ENCODE results near the gene C2CD3. TPM values are rescaled to one million over a fixed set of nuclear protein-coding genes. Genes with fewer than 3 reads are reported as not detected.
A peak's percentile ranks its signal among the peaks of the same experiment; 100 is the strongest.

The C2CD3 gene
- total and polyA plus RNA-seq, 9 of the 15 experiments (the other 6 are each of a cell fraction or from before 2014, with no cell fraction given), result 4.4 to 20.2 (median 15.4) TPM

DNA sequence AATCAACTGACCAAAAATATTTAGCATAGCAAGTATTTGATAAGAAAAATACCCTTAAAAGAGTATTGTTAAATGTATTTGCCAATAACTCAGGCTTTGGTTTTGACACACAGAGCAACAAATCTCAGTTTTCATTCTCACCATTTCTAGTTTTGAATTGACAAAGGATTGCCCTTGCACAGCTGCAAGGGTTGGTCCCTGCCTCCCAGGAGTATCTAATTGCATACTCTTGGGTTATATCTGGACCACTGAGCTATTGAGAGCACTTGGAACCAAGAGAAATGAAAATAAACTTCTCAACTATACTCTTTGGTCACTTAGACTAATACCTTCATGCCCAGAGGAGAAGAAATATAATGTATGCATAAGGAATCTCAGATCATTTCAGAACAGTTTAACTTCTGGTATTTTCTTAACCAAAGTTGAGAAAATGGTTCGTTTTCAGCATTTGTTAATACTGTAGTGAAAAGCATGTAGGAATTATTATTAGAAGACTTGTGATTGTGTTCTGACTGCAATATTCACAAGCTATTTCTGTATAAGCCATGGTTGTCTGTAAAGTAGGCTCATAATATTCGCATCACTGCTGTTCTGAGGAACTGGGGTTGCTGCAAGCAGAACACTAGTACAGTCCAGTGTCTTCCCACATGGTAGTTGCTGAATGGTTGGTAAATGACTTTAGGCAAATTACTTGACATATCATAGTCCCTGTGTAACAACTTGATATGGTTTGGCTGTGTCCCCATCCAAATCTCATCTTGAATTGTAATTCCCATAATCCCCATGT, 7.9 kb downstream of the C2CD3 start:
- in situ Hi-C loops (cut with MboI), result no loop called here
- Histone ChIP-seq H3K27ac (ENCODE audit: extremely low read depth, low read depth, low read length) (no peak overlapping the region), H3K27me3 (ENCODE audit: control insufficient read depth in 2 of 2, insufficient read depth in 2 of 2, low read length in 2 of 2) (no peaks in the 10 kb centered on the region), H3K36me3 (ENCODE audit: control insufficient read depth, insufficient read depth, low read length) (peaks cover 57% of the 10 kb centered on the region), H3K4me3 (no peak overlapping the region), H4K20me1 (replicated peaks; ENCODE audit: control insufficient read depth, insufficient read depth, low read length) (no peaks in the 10 kb centered on the region), H3K9me1 (ENCODE audit: control insufficient read depth, insufficient read depth, low read length) (no peaks in the 10 kb centered on the region), H3K4me1 (replicated peaks in 1 of 2; ENCODE audit: control insufficient read depth in 2 of 2, insufficient read depth in 2 of 2, low read length in 2 of 2) (peaks cover 0 to 5% of the 10 kb centered on the region in 2 experiments; a peak in 2 of 5 replicates), H3K4me2 (ENCODE audit: insufficient read depth, low read length) (no peak overlapping the region), H3K9me3 (replicated peaks; ENCODE audit: control insufficient read depth, insufficient read depth, low read depth, low read length) (no peaks in the 10 kb centered on the region), H3K9ac (ENCODE audit: insufficient read depth in 1 of 2, low read depth in 2 of 2, low read length in 2 of 2) (no peak overlapping the region), H2AFZ (ENCODE audit: low read depth, low read length) (no peak overlapping the region), H3K79me2 (ENCODE audit: control insufficient read depth, insufficient read depth, low read length) (no peaks in the 10 kb centered on the region)
- WGBS (ENCODE audit: insufficient coverage, low coverage, missing lambda C conversion rate), result 66% methylated on average over 2 of the region's 2 CpGs
- ChIA-PET POLR2A (interaction anchor here (1.2 to 1.3 kb wide), 2 partner anchors 8 to 19 kb away, joined by 3 to 5 read pairs; partner anchors contain the start of genes C2CD3 and PPME1), CTCF (ENCODE audit: low intra/inter-chr PET ratio) (no interaction called here)
- intact Hi-C loops (cut with micrococcal nuclease), result no loop called here
- ATAC-seq, result peak; percentile 23; the same call in 1 of the 3 replicates
- TF ChIP-seq NFE2L1 (tag; IDR thresholded peaks at IDR 0.05; ENCODE audit: borderline replicate concordance, low read depth), result no peak
- TF ChIP-seq TEAD1 (CRISPR knock-in tag; IDR thresholded peaks at IDR 0.05), result no peak
- no peak for TF ChIP-seq RBM34 (IDR thresholded peaks at IDR 0.05; ENCODE audit: borderline replicate concordance, insufficient read depth, low read length)
- TF ChIP-seq MBD2 (IDR thresholded peaks at IDR 0.05; ENCODE audit: borderline replicate concordance, low read depth), result no peak
- TF ChIP-seq KDM1A (IDR thresholded peaks at IDR 0.05), result no peak
- no TSS peak for BruUV-seq (replicated peaks)
- no peak for DNase-seq (ENCODE audit: extremely low read depth in 1 of 4, low spot score in 3 of 4)
- FAIRE-seq, result no peak

- no peak overlapping the region for H2AFZ ChIP-seq (ENCODE audit: low read depth, low read length)
- in situ Hi-C loops (cut with MboI), result no loop called here
- no peak overlapping the region for H3K4me2 ChIP-seq (ENCODE audit: insufficient read depth, low read length)
- no peaks in the 10 kb centered on the region for H3K9me3 ChIP-seq (replicated peaks; ENCODE audit: control insufficient read depth, insufficient read depth, low read depth, low read length)
- no peaks in the 10 kb centered on the region for H3K27me3 ChIP-seq (ENCODE audit: control insufficient read depth in 2 of 2, insufficient read depth in 2 of 2, low read length in 2 of 2)
- no peak overlapping the region for H3K4me3 ChIP-seq
- H3K4me1 ChIP-seq (replicated peaks in 1 of 2; ENCODE audit: control insufficient read depth in 2 of 2, insufficient read depth in 2 of 2, low read length in 2 of 2), result peaks cover 0 to 5% of the 10 kb centered on the region in 2 experiments; a peak in 2 of 5 replicates
- ATAC-seq (no peak), DNase-seq (ENCODE audit: extremely low read depth in 1 of 4, low spot score in 3 of 4) (no peak), FAIRE-seq (no peak)
- no peaks in the 10 kb centered on the region for H3K9me1 ChIP-seq (ENCODE audit: control insufficient read depth, insufficient read depth, low read length)
- no TSS peak for BruUV-seq (replicated peaks)
- H3K79me2 ChIP-seq (ENCODE audit: control insufficient read depth, insufficient read depth, low read length), result no peaks in the 10 kb centered on the region
- ChIA-PET POLR2A (no interaction called here), CTCF (ENCODE audit: low intra/inter-chr PET ratio) (no interaction called here)
- no peak overlapping the region for H3K27ac ChIP-seq (ENCODE audit: extremely low read depth, low read depth, low read length)
- H4K20me1 ChIP-seq (replicated peaks; ENCODE audit: control insufficient read depth, insufficient read depth, low read length), result no peaks in the 10 kb centered on the region
- H3K9ac ChIP-seq (ENCODE audit: insufficient read depth in 1 of 2, low read depth in 2 of 2, low read length in 2 of 2), result no peak overlapping the region
- peaks cover 33% of the 10 kb centered on the region for H3K36me3 ChIP-seq (ENCODE audit: control insufficient read depth, insufficient read depth, low read length)
- intact Hi-C loops (cut with micrococcal nuclease), result no loop called here
- TF ChIP-seq MNT (conservative IDR thresholded peaks at IDR 0.05) (no peak), MEIS2 (IDR thresholded peaks at IDR 0.05; ENCODE audit: partially characterized antibody) (no peak), TCF3 (CRISPR knock-in tag; IDR thresholded peaks at IDR 0.05) (no peak), SNIP1 (IDR thresholded peaks at IDR 0.05; ENCODE audit: low read depth) (no peak), ZHX1 (conservative IDR thresholded peaks at IDR 0.05; ENCODE audit: low read length) (no peak)
Measured at GRCh38 chr11:74159642-74160041, 11.2 kb downstream of the C2CD3 start.
